Endothelial cell of umbilical vein (primary cell): ENCODE results near the gene RBM39. TPM values are rescaled to one million over a fixed set of nuclear protein-coding genes. Genes with fewer than 3 reads are reported as not detected.

Source experiments
- BruUV-seq: library from RNA; stranded (reverse); fragments of 400-500 nt; replicated peaks from 2 replicates; lab custom pipeline; 2021; lab: Mats Ljungman, UMichigan
- CTCF ChIA-PET: fragments of 300-600, 350-600 bp; sonication (Branson Sonifier 250); formaldehyde crosslinking; loops from one replicate; lab custom pipeline; 2021; ENCODE audit warnings: antibody characterized with exemption, inconsistent platforms; lab: Charles Lee
- POLR2A ChIA-PET: fragments of 300-600, 350-600 bp; sonication (Branson Sonifier 250); formaldehyde crosslinking; loops from one replicate; lab custom pipeline; 2021; ENCODE audit warnings: antibody characterized with exemption, inconsistent platforms; lab: Charles Lee
- DNase-seq: peaks from one replicate; pipeline ENCODE4 v3.0.0-alpha.2; 2011; ENCODE audit warnings: low read depth, low spot score
- FAIRE-seq: peaks from 2 replicates; lab custom pipeline; 2011; peaks lifted over from hg19 to GRCh38; lab: Jason Lieb, UNC
- H2AFZ ChIP-seq: 2 replicates; pipeline ENCODE4 v1.6.0; 2012; ENCODE audit warnings: low read depth, low read length, control low read depth, inconsistent platforms
- H3K27ac ChIP-seq: 2 replicates; pipeline ENCODE4 v1.5.1; 2011; ENCODE audit warnings: low read depth, mild to moderate bottlenecking, control low read depth, low read length, moderate library complexity; ENCODE audit not compliant: insufficient read depth
- H3K27me3 ChIP-seq, 2 experiments: 2 replicates each; pipeline versions ENCODE4 v1.6.0 to v1.6.1; 2011; ENCODE audit warnings: low read length in 2 of 2, mixed read lengths in 1 of 2; ENCODE audit not compliant: control insufficient read depth in 2 of 2, insufficient read depth in 2 of 2
- H3K36me3 ChIP-seq, 2 experiments: 2 replicates in 1 of 2; 3 replicates in 1 of 2; pipeline ENCODE4 v1.5.1; 2011; ENCODE audit warnings: low read length in 2 of 2, mild to moderate bottlenecking in 1 of 2, moderate library complexity in 1 of 2; ENCODE audit not compliant: control insufficient read depth in 2 of 2, insufficient read depth in 2 of 2; ENCODE audit errors: extremely low read depth in 1 of 2
- H3K4me1 ChIP-seq: 3 replicates; pipeline ENCODE4 v1.5.1; 2011; ENCODE audit warnings: mild to moderate bottlenecking, low read length; ENCODE audit not compliant: control insufficient read depth, insufficient read depth; ENCODE audit errors: extremely low read depth
- H3K4me2 ChIP-seq: 2 replicates; pipeline ENCODE4 v1.6.1; 2011; ENCODE audit warnings: low read length, control low read depth, mixed read lengths; ENCODE audit not compliant: insufficient read depth
- H3K4me3 ChIP-seq, 3 experiments: fragments of 200-600 bp in 1 of 3; sonication (generic), shearing (Covaris generic) in 1 of 3; replicated peaks in 1 of 3; 2 replicates each; pipeline ENCODE4 v1.5.1; 2011 to 2016; ENCODE audit warnings: control low read depth in 3 of 3, low read length in 3 of 3, mild to moderate bottlenecking in 2 of 3, inconsistent platforms in 1 of 3, low read depth in 1 of 3, moderate library complexity in 1 of 3; ENCODE audit not compliant: insufficient read depth in 1 of 3
- H3K79me2 ChIP-seq: 2 replicates; pipeline ENCODE4 v1.6.0; 2012; ENCODE audit warnings: low read length, inconsistent platforms; ENCODE audit not compliant: control insufficient read depth, insufficient read depth
- H3K9ac ChIP-seq: replicated peaks from 2 replicates; pipeline ENCODE3; 2011; ENCODE audit warnings: low read length, control low read depth; ENCODE audit not compliant: insufficient read depth; ENCODE audit errors: extremely low read depth
- H3K9me1 ChIP-seq: replicated peaks from 3 replicates; pipeline ENCODE4 v1.6.0; 2011; ENCODE audit warnings: mild to moderate bottlenecking, low read length; ENCODE audit not compliant: control insufficient read depth, insufficient read depth; ENCODE audit errors: extremely low read depth
- H3K9me3 ChIP-seq: replicated peaks from 2 replicates; pipeline ENCODE4 v1.5.1; 2012; ENCODE audit warnings: low read length, inconsistent platforms; ENCODE audit not compliant: control insufficient read depth, insufficient read depth
- H4K20me1 ChIP-seq: replicated peaks from 2 replicates; pipeline ENCODE3; 2011; ENCODE audit warnings: mild to moderate bottlenecking, low read length; ENCODE audit not compliant: control insufficient read depth, insufficient read depth; ENCODE audit errors: extremely low read depth
- CTCF ChIP-seq, 2 donors: IDR thresholded peaks; 1 replicate in 1 of 2; 2 replicates in 1 of 2; pipeline ENCODE4 v1.5.1; 2011; ENCODE audit warnings: low read length in 2 of 2, mild to moderate bottlenecking in 2 of 2, moderate library complexity in 2 of 2, control low read depth in 1 of 2, inconsistent platforms in 1 of 2, low read depth in 1 of 2; ENCODE audit not compliant: insufficient read depth in 1 of 2; ENCODE audit errors: extremely low read depth in 1 of 2
- EZH2 ChIP-seq: IDR thresholded peaks from 2 replicates; pipeline ENCODE4 v1.6.1; 2012; ENCODE audit warnings: borderline replicate concordance, low read depth, mild to moderate bottlenecking, moderate library complexity, low read length, inconsistent platforms; ENCODE audit not compliant: severe bottlenecking
- FOS ChIP-seq: IDR thresholded peaks from 2 replicates; pipeline ENCODE4 v1.6.1; 2011; ENCODE audit warnings: mild to moderate bottlenecking, low read length, moderate library complexity, borderline replicate concordance; ENCODE audit not compliant: insufficient read depth
- GATA2 ChIP-seq: IDR thresholded peaks from 2 replicates; pipeline ENCODE4 v1.7.0; 2011; ENCODE audit warnings: low read depth, mild to moderate bottlenecking, moderate library complexity, mixed read lengths, low read length; ENCODE audit not compliant: insufficient read length, insufficient read depth
- JUN ChIP-seq: IDR thresholded peaks from 2 replicates; pipeline ENCODE4 v1.6.1; 2011; ENCODE audit warnings: borderline replicate concordance, low read depth; ENCODE audit not compliant: insufficient read length, insufficient read depth
- MYC ChIP-seq: IDR thresholded peaks from one replicate; pipeline ENCODE4 v1.6.1; 2011; ENCODE audit warnings: mild to moderate bottlenecking, low read depth, low read length
- POLR2A ChIP-seq: IDR thresholded peaks from 2 replicates; pipeline ENCODE4 v1.6.1; 2012; ENCODE audit warnings: low read depth, mild to moderate bottlenecking, control low read depth, low read length
- POLR2AphosphoS5 ChIP-seq: IDR thresholded peaks from 2 replicates; pipeline ENCODE4 v1.6.1; 2012; ENCODE audit warnings: low read depth, mild to moderate bottlenecking, control low read depth, low read length, moderate library complexity; ENCODE audit not compliant: insufficient read depth
- dilution Hi-C: fragments of 300-500 bp; cut with MboI; formaldehyde crosslinking; loops from one replicate; pipeline ENCODE4 v1.15.0; 2019; ENCODE audit warnings: low sequenced_read_pairs; ENCODE audit not compliant: extremely low pct_ligation_motif_present
- intact Hi-C: fragments of 100-400 bp; cut with micrococcal nuclease; formaldehyde crosslinking; loops from one replicate; pipeline ENCODE4 v1.10.0; 2022
- polyA plus RNA-seq, 4 experiments: library from polyadenylated mRNA; depleted of rRNA in 3 of 4; stranded (reverse) in 3 of 4; unstranded in 1 of 4; fragments of >200 nt; gene quantifications; 2 replicates each; pipeline versions ENCODE4 v1.2.1 to v1.2.3, GENCODE V29; 2011 to 2012; ENCODE audit warnings: missing spikeins in 1 of 4
- total RNA-seq: library from RNA; stranded (reverse); gene quantifications from 2 replicates; pipeline ENCODE4 v1.2.3, GENCODE V29; 2021
- TF ChIP-seq, protein P1 (sequence below): IDR thresholded peaks from 2 replicates; pipeline ENCODE4 v1.6.1; 2011; ENCODE audit not compliant: insufficient read depth, insufficient read length

The RBM39 gene
- total and polyA plus RNA-seq, 2 donors (not counting 3 experiments of a cell fraction or from before 2014, with no cell fraction given): 106 to 309 TPM

GRCh38 chr20:35660122-35660937, 81.7 kb downstream of the RBM39 start:
- Histone ChIP-seq H2AFZ (no peak overlapping the region), H3K27me3 (no peaks in the 10 kb centered on the region), H3K4me2 (no peak overlapping the region), H3K36me3 (peaks cover 0 to 5% of the 10 kb centered on the region in 2 experiments), H3K9me3 (no peaks in the 10 kb centered on the region), H3K79me2 (peaks cover 91% of the 10 kb centered on the region), H3K4me1 (peaks cover 19% of the 10 kb centered on the region), H4K20me1 (peaks cover 23% of the 10 kb centered on the region), H3K27ac (no peak overlapping the region), H3K9ac (no peak overlapping the region), H3K9me1 (no peaks in the 10 kb centered on the region), H3K4me3 (no peak overlapping the region)
- intact Hi-C loops (loop anchor here (5.0 kb wide), 1 partner anchor 82 kb away; the partner anchor contains the start of gene RBM39), dilution Hi-C loops (no loop called here)
- TF ChIP-seq EZH2 (no peak), CTCF (IDR thresholded peaks at IDR 0.05; ENCODE audit: extremely low read depth in 1 of 2, insufficient read depth in 1 of 2, low read depth in 1 of 2, low read length in 2 of 2) (no peak), GATA2 (no peak), JUN (no peak), MYC (no peak), POLR2AphosphoS5 (no peak), FOS (no peak), POLR2A (no peak)
- TF ChIP-seq, protein P1, sequence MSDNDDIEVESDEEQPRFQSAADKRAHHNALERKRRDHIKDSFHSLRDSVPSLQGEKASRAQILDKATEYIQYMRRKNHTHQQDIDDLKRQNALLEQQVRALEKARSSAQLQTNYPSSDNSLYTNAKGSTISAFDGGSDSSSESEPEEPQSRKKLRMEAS: no peak
- BruUV-seq: no TSS peak
- DNase-seq (no peak), FAIRE-seq (no peak)
- CTCF ChIA-PET: interaction anchor here (0.6 to 0.7 kb wide), 2 partner anchors 12 to 213 kb away, joined by 3 read pairs; no protein-coding TSS in a partner anchor
- POLR2A ChIA-PET: no interaction called here
